ENCODE results near the gene VTN. TPM values are rescaled to one million over a fixed set of nuclear protein-coding genes. Genes with fewer than 3 reads are reported as not detected.

Gene VTN
- polyA plus RNA-seq, 3 donors: 15.4 to 26.1 (median 19.4) TPM

DNA sequence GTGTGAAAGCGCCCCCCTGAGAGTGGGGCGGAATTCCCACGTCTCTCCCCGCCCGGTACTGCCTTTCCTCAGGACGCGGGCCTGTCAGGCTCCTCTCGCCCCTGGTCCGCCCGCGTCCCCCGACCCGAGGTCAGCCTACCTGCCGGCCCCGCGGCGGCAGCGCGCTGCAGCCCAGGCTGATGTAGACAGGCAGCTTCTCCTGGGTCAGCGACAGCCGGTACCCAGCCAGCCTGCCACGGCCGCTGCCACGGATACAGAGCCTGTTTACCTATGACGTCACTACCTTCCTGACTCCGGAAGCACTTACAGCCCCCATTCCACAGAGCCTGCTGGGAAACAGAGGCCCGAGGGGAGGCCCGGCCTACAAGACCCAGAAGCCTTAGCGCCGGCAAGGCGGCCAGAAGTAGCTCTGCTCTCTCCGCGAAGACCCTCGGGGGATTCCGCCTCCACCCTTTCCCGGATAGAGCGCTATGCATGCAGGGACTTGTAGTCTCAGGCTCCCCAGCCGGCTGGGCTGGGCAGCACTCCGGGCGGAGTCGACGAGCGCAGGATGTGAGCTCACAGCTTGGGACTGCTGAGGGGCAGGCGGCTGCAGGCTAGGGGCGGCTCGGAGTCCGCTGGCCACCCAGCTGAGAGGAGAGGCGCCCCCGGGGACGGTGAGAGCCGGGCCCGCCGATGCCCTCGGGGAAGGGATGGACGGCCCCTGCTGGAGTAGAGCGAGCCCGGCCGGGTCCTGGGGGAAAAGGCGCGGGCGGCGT lies 34.7 kb downstream of the VTN start, which contains the start of the genes IFT20 and TNFAIP1:
TSS of gene IFT20 (minus strand) at position 272 of the 758 bp plus-strand sequence. CDS start 3,487 bp downstream, outside the sequence.
TSS of gene TNFAIP1 (plus strand) at position 561 of the 758 bp plus-strand sequence. CDS start 3,761 bp downstream, outside the sequence.
- DNase-seq (ENCODE audit: extremely low read depth in 1 of 11, low read depth in 9 of 11, low spot score in 4 of 11): peak; percentile 95 to 100 (median 99)

DNA sequence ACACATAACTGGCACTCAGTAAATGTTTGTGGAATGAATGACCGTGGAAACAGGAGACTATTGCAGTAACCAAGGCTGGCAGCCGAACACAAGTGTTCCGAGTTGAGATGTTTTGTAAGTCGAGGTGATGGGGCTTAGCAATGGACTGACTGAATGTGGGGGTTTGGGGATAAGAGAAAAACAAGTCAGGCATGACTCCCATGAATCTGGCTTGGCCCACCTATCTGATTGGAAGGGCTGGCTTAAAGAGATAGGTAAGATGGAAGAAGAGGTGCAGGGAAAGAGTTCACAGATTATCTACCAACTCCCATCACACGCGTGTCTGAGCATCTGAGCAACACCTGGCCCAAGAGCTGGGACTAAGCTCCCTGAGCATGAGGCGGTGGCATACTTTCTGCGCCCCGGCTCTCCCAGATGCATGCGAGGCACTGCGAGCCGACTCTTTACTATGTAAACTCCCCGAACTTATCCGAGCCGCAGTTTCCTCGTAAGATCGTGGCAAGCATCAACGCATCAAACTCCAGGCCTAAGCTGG lies 35.4 kb downstream of the VTN start:
- DNase-seq (ENCODE audit: extremely low read depth in 1 of 11, low read depth in 9 of 11, low spot score in 4 of 11): no peak

GRCh38 chr17:28334171-28334570 lies 35.9 kb downstream of the VTN start:
- no peak for DNase-seq (ENCODE audit: extremely low read depth in 1 of 11, low read depth in 9 of 11, low spot score in 4 of 11)

DNA sequence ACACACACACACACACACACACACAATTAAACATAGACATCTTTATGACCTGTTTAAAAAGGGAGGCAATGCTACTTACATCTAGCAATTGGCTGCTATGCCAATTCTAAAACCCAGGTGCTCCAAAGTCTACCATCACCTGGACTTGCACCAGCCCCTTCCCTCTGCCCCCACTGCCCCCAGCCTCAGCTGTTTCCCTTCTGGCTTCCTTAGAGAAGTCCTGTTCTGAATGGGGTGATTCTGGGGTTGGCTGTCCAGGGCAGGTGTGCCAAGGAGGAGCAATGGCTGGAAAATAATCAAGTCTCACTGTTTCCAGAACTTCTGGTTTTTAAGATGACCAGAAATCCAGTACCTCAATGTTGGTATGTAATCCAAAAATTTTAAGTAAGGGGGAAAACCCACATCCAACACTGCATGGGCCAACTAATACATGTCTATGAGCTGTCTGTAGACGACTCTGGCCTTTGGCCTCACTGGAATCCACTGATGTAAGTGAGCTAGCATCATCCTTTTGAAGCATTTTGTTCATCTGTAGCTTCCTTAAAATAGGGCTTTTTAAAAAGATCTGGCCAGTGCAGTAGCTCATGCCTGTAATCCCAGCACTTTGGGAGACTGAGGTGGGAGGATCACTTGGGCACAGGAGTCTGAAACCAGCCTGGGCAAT lies 36.9 kb downstream of the VTN start:
- DNase-seq (ENCODE audit: extremely low read depth in 1 of 11, low read depth in 9 of 11, low spot score in 4 of 11): no peak

- DNase-seq (ENCODE audit: extremely low read depth in 1 of 11, low read depth in 9 of 11, low spot score in 4 of 11): no peak
Observed at GRCh38 chr17:28331891-28332420, 38.2 kb downstream of the VTN start.

GRCh38 chr17:28330671-28331070 lies 39.4 kb downstream of the VTN start:
- no peak for DNase-seq (ENCODE audit: extremely low read depth in 1 of 11, low read depth in 9 of 11, low spot score in 4 of 11)

- no peak for DNase-seq (ENCODE audit: extremely low read depth in 1 of 11, low read depth in 9 of 11, low spot score in 4 of 11)
Observed at GRCh38 chr17:28328325-28328724, 41.8 kb downstream of the VTN start.

DNA sequence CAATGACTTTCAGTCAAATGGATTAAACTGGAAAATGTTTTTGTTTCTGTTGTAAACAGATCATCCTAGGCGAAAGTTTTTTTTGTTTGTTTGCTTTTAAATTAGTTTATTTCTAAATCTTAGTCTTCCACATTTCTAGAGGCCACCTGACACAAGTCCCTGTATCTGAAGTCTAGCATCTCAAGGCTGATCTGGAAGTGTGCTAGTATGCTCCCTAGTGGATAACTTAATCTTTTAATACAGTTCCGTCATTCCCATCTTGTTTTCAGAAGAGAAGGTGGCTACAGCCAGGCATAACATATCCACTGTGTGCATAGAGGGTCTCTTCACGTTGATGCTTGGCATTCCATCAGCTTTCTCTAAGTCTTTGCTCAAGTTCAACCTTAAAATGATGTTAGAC lies 42.4 kb downstream of the VTN start:
- no peak for DNase-seq (ENCODE audit: extremely low read depth in 1 of 11, low read depth in 9 of 11, low spot score in 4 of 11)

GRCh38 chr17:28327031-28327607 lies 43.0 kb downstream of the VTN start:
- no peak for DNase-seq (ENCODE audit: extremely low read depth in 1 of 11, low read depth in 9 of 11, low spot score in 4 of 11)

DNA sequence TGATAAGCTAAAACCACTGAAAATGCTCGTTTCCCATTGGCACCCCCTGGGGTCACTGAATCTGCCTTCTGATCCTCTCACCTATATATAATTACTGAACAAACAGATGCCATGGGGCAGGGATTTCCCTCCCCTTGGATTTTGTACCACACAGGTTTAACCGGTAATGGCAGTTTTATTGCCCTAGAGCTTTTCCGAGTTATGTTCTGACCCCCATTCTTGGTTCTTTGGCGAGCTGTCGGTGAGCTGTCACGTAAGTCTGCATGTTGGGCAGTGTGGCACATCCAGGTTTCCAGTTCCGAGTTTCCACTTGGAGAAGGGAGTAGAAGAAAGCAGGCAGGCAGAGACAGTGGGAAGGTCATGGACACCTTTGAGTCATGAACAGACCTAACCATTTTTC lies 44.0 kb downstream of the VTN start:
- no peak for DNase-seq (ENCODE audit: extremely low read depth in 1 of 11, low read depth in 9 of 11, low spot score in 4 of 11)

GRCh38 chr17:28325211-28325610 lies 44.9 kb downstream of the VTN start:
- DNase-seq (ENCODE audit: extremely low read depth in 1 of 11, low read depth in 9 of 11, low spot score in 4 of 11): no peak

- no peak for DNase-seq (ENCODE audit: extremely low read depth in 1 of 11, low read depth in 9 of 11, low spot score in 4 of 11)
Observed at GRCh38 chr17:28324781-28325180, 45.3 kb downstream of the VTN start.

- no peak for DNase-seq (ENCODE audit: extremely low read depth in 1 of 11, low read depth in 9 of 11, low spot score in 4 of 11)
Observed at GRCh38 chr17:28324267-28324745, 45.8 kb downstream of the VTN start.

DNA sequence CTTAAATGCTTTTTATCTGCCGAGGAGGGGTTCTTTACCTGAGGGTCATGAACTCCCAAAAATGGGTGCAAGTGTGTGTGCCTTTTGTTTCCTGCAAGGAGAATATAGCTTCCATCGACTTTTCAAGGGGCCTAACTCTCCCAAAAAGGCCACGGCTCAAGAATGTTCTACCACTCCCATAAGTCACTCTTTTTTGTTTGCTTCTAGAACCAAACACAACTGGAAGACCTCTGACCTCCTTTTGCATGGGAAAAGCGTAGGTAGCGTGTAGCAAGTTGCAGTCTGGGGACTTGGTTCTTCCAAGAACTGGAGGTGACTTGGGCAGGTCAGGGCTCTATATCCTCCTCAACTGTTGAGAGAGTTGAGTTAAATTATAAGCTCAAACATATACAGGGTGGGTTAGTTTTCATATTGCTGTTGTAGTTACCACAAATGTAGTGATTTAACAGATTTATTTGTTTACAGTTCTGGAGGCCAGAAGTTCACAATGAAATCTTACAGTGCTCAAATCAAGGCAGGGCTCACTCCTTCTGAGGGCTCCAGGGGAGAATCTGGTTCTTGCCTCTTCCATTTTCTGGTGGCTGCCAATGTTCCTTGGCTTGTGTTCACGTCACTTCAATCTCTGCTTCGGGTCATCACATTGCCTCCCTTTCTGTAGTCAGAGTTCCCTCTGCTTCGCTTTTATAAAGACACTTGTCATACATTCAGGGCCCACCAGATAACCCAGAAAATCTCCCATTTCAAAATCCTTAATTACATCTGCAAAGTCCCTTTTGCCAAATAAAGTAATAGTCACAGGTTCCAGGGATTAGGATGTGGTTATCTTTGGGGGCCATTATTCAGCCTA lies 49.7 kb downstream of the VTN start:
- DNase-seq (ENCODE audit: extremely low read depth in 1 of 11, low read depth in 9 of 11, low spot score in 4 of 11): no peak

DNA sequence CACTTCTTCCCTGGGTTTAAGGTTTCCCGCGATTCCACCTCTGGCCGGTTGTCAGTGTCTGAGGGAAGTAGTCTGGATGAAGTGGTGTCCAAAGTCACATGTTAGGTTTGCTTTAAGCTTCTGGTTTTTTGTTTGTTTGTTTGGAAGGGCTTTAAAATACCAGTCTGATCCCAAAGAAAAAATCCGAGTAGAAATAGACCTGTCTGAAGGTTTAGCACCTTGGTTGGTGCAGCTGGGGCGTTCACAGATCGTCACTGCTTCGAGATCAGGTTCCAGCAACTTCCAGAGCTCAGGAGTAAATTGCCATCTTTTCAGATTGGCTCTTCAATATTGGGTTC lies 50.5 kb downstream of the VTN start:
- no peak for DNase-seq (ENCODE audit: extremely low read depth in 1 of 11, low read depth in 9 of 11, low spot score in 4 of 11)

- DNase-seq (ENCODE audit: extremely low read depth in 1 of 11, low read depth in 9 of 11, low spot score in 4 of 11): peak; percentile 86 to 95 (median 92)
Observed at GRCh38 chr17:28318759-28319597, 51.1 kb downstream of the VTN start, which contains the start of gene TMEM97. TMEM97 (plus strand) TSS chr17:28319200; CDS start chr17:28319240, 40 bp downstream.

- DNase-seq (ENCODE audit: extremely low read depth in 1 of 11, low read depth in 9 of 11, low spot score in 4 of 11): no peak
Observed at GRCh38 chr17:28317966-28318758, 51.9 kb downstream of the VTN start.

All from renal cortex interstitium (tissue), 11 donors.